Hepatocyte (in vitro differentiated cells): ENCODE results near the gene PCYT2. TPM values are rescaled to one million over a fixed set of nuclear protein-coding genes. Genes with fewer than 3 reads are reported as not detected.
A peak's percentile ranks its signal among the peaks of the same experiment; 100 is the strongest.

ENCODE experiments used
- DNase-seq: peaks from one replicate; pipeline ENCODE4 v3.0.0-alpha.2; 2016; ENCODE audit warnings: low spot score
- H2AFZ ChIP-seq: fragments of 200-600 bp; sonication (generic); 2 replicates; pipeline ENCODE4 v1.6.0; 2016; ENCODE audit warnings: antibody characterized with exemption, mild to moderate bottlenecking
- H3K27ac ChIP-seq: fragments of 200-600 bp; sonication (generic); 2 replicates; pipeline ENCODE4 v1.5.1; 2016; ENCODE audit warnings: mild to moderate bottlenecking
- H3K27me3 ChIP-seq: fragments of 200-600 bp; sonication (generic); 2 replicates; pipeline ENCODE4 v1.6.1; 2016
- H3K36me3 ChIP-seq: fragments of 200-600 bp; sonication (generic); replicated peaks from 2 replicates; pipeline ENCODE4 v1.5.1; 2016; ENCODE audit warnings: low read depth; ENCODE audit not compliant: insufficient read depth
- H3K4me1 ChIP-seq: fragments of 200-600 bp; sonication (generic); 2 replicates; pipeline ENCODE4 v1.5.1; 2016; ENCODE audit warnings: mild to moderate bottlenecking, moderate library complexity; ENCODE audit not compliant: insufficient read depth
- H3K4me2 ChIP-seq: fragments of 200-600 bp; sonication (generic); 2 replicates; pipeline ENCODE4 v1.6.0; 2016
- H3K4me3 ChIP-seq: fragments of 200-600 bp; sonication (generic); 2 replicates; pipeline ENCODE4 v1.5.1; 2016; ENCODE audit warnings: mild to moderate bottlenecking
- H3K79me2 ChIP-seq: fragments of 200-600 bp; sonication (generic); 2 replicates; pipeline ENCODE4 v1.6.0; 2017; ENCODE audit warnings: mild to moderate bottlenecking
- H3K9me2 ChIP-seq: fragments of 200-600 bp; sonication (generic); replicated peaks from 2 replicates; pipeline ENCODE4 v1.6.0; 2017; ENCODE audit warnings: mild to moderate bottlenecking; ENCODE audit not compliant: insufficient read depth
- H3K9me3 ChIP-seq: fragments of 200-600 bp; sonication (generic); 2 replicates; pipeline ENCODE4 v1.5.1; 2016; ENCODE audit warnings: low read depth, mild to moderate bottlenecking
- H4K20me1 ChIP-seq: fragments of 200-600 bp; sonication (generic); 2 replicates; pipeline ENCODE4 v1.6.0; 2016; ENCODE audit warnings: mild to moderate bottlenecking; ENCODE audit not compliant: insufficient read depth, poor library complexity, severe bottlenecking
- CTCF ChIP-seq: fragments of 200-600 bp; sonication (generic); IDR thresholded peaks from 2 replicates; pipeline ENCODE4 v1.5.1; 2016; ENCODE audit warnings: antibody characterized with exemption, mild to moderate bottlenecking; ENCODE audit not compliant: poor library complexity
- EZH2 ChIP-seq: fragments of 200-600 bp; sonication (generic); IDR thresholded peaks from 2 replicates; pipeline ENCODE4 v1.6.1; 2016; ENCODE audit warnings: antibody characterized with exemption, mild to moderate bottlenecking, borderline replicate concordance
- EZH2phosphoT487 ChIP-seq: fragments of 200-600 bp; sonication (generic); IDR thresholded peaks from one replicate; pipeline ENCODE4 v1.6.1; 2018; ENCODE audit warnings: antibody characterized with exemption, mild to moderate bottlenecking, low read depth, moderate library complexity; ENCODE audit not compliant: unreplicated experiment, severe bottlenecking
- WGBS: methylation state at CpG from one replicate; pipeline ENCODE4 v1.1.6; 2016; ENCODE audit warnings: low lambda C conversion rate; ENCODE audit errors: missing lambda C conversion rate; 5-methylcytosine and 5-hydroxymethylcytosine counted together
- polyA plus RNA-seq: library from polyadenylated mRNA; unstranded; fragments of >200 nt; fragmentation: Nextera tagmentation; extraction: Ambion mirVana; gene quantifications from 2 replicates; pipeline ENCODE4 v1.2.1, GENCODE V29; 2016
- total RNA-seq: library from RNA; depleted of rRNA; stranded (reverse); fragments of >200 nt; gene quantifications from 2 replicates; pipeline ENCODE4 v1.2.3, GENCODE V29; 2014

PCYT2 gene
- total and polyA plus RNA-seq, 2 experiments from 2014 or later, result 84.7 to 126 TPM

GRCh38 chr17:81871387-81872230, 39.6 kb downstream of the PCYT2 start:
- Histone ChIP-seq H3K4me1 (peaks cover 43% of the 10 kb centered on the region), H3K27ac (peak overlapping the region; percentile 99), H3K36me3 (no peaks in the 10 kb centered on the region), H3K4me3 (peak overlapping the region; percentile 88), H3K4me2 (peak overlapping the region; percentile 95), H3K9me2 (no peaks in the 10 kb centered on the region), H3K79me2 (peaks cover 36% of the 10 kb centered on the region), H2AFZ (peak overlapping the region; percentile 99), H4K20me1 (peaks cover 23% of the 10 kb centered on the region), H3K9me3 (no peaks in the 10 kb centered on the region), H3K27me3 (no peaks in the 10 kb centered on the region)
- peak; percentile 96 for DNase-seq
- TF ChIP-seq CTCF (peak; percentile 33), EZH2phosphoT487 (no peak)
- 2% methylated on average over 84 of the region's 86 CpGs for WGBS

GRCh38 chr17:81870981-81871386, 40.2 kb downstream of the PCYT2 start, which contains the start of gene ARHGDIA:
ARHGDIA (minus strand) TSS chr17:81871337; CDS start chr17:81869930, 1,407 bp downstream.
- Histone ChIP-seq H3K4me1 (peaks cover 48% of the 10 kb centered on the region), H3K9me2 (no peaks in the 10 kb centered on the region), H2AFZ (peak within 1 kb of the TSS; percentile 99), H3K27me3 (no peaks in the 10 kb centered on the region), H3K4me3 (peak within 1 kb of the TSS; percentile 97), H3K4me2 (peak within 1 kb of the TSS; percentile 96), H3K36me3 (no peaks in the 10 kb centered on the region), H3K9me3 (no peaks in the 10 kb centered on the region), H3K79me2 (peaks cover 38% of the 10 kb centered on the region), H4K20me1 (peaks cover 23% of the 10 kb centered on the region), H3K27ac (peak within 1 kb of the TSS; percentile 99)
- WGBS, result 0% methylated on average over 16 of the region's 64 CpGs
- TF ChIP-seq EZH2phosphoT487 (no peak), EZH2 (no peak), CTCF (no peak)
- DNase-seq, result no peak

GRCh38 chr17:81870131-81870980, 40.8 kb downstream of the PCYT2 start:
- TF ChIP-seq CTCF (no peak), EZH2 (no peak), EZH2phosphoT487 (no peak)
- Histone ChIP-seq H3K4me3 (peak overlapping the region; percentile 97), H3K27me3 (no peaks in the 10 kb centered on the region), H4K20me1 (peaks cover 28% of the 10 kb centered on the region), H3K4me1 (peaks cover 50% of the 10 kb centered on the region), H3K79me2 (peaks cover 44% of the 10 kb centered on the region), H3K36me3 (no peaks in the 10 kb centered on the region), H2AFZ (no peak overlapping the region), H3K27ac (peak overlapping the region; percentile 99), H3K9me3 (no peaks in the 10 kb centered on the region), H3K4me2 (peak overlapping the region; percentile 96), H3K9me2 (no peaks in the 10 kb centered on the region)
- DNase-seq, result peak; percentile 63
- 4% methylated on average over 38 of the region's 65 CpGs for WGBS
